Activated CD8-positive, alpha-beta memory T cell treated with anti-CD3 and anti-CD28 coated beads, Interleukin-2, amount 50 U/mL, for 1 hour (primary cell): Measurements from ENCODE around the gene C15orf39.
"Not testable (repeated sequence)": the region's sequence is repeated elsewhere in the genome, so short reads cannot be mapped to it uniquely, and the experiment has no call there.

Experiments used
- DNase-seq: peaks from one replicate; pipeline ENCODE4 v3.0.0-alpha.2; 2020; ENCODE audit errors: extremely low read depth

Gene C15orf39

DNA sequence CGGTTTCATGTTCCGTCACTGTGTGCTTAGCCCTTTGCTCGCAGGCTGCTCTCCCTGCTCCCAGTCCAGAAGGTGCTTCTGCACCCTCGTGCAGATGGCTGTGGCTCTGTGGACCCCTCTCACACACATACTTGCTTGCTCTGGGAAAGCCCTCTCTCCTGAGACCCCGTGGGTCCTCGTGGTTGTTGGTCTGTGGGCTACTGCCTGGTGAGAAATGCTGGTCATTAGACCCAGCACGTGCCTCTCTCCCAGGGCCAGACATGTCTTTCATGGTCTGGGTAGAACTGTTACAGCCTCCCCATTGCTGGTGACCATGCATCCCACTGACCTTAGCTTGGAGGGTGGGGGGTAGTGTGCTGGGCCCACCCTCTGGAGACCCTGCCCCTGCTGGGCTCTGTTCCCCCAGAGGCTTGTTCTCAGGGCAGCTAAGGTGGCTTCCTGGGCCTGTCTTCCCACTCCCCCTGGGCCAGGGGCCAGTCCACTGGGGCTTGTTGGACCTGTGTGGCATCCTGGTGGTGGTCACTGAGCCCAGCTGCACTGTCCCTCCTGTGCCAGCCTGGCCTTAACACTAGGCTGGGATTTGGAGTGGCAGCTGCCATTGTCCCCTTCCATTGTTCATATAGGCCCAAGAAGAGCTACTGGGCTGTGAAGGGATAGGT, 10.6 kb downstream of the C15orf39 start:
- no peak for DNase-seq

DNA sequence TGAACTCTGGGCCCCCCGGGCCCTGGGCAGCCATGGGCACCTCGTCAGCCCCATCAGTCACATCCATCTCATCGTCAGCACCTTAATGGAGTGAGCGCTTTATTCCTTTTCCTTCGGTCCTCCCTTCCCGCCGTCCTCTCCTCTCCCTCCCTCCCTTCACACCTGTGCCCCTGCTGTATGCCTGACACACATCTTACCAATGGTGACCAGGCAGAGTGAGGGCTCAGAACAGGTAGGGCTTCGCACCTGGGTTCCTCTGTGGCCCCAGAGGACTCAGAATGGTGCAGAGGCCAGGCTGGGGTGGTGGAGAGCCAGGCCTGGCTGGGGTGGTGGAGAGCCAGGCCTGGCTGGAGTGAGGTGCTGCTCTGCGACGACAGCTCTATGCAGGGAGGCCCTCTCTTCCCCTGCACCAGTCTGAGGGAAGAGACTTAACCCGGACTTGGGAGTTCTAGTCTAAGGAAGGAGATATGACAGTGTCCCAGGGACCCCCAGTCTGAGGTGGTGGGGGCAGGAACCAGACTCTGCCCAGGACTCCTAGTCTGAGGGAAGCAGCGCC, 11.6 kb downstream of the C15orf39 start:
- DNase-seq: no peak

DNA sequence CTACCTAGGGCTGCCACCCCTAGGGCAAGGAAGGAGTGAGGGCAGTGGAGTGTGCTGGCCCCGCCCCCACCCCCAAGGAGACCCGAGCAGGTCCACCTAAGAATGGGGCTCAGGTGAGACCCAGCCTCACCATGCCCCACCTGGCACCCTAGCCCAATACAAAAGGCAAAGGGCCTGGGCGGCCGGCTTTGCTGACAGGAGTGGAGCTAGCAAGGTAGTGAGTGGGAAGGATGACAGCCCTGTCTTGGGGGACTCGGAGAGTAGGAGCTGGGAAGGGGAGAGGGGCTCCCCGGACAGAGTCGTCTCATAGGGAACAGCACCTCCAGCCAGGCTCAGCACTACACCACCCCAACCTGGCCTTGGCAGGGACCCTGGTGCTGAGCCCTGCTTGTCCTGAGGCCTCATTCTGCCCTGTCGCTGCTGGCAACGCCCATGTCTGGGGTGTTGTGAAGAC, 12.1 kb downstream of the C15orf39 start:
- no peak for DNase-seq

DNA sequence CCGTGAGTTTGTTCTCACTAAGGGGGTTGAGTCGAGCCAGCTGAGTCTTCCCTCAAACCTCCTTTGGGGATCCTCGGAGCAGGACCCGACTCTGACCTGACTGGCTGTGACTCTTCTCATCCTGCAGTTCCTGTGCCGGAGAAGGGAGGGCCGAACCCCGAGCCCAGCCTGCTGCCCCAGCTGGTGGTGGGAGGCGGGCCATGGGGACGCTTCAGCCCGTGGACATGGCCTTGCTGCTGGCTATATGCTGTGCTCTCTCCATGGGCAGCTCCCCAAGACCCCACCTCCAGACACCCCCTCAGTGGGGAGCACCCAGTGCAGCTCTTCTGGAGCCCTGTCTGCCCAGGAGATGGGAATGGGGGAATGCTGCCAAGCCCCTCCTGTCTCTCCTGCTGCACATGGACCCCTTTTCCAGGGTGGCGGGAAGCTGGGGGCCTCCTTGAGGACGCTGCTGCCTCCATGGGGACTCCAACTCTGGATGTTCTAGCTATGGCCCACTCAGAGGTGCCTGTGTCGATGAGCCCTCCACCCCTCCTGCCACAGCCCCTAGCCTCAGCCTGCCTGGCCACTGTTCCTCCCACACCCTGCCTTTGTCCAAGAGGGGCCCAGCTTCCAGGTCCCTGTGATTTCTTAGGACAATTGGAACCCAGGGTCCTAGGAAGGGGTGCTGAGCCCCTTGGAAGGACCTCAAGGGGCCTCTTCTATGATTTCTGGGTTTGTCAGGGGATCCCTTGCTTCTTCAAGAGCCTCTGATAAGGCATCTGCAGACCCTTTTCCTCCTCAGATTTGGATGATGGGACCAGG, 12.8 kb downstream of the C15orf39 start:
- DNase-seq: no peak

GRCh38 chr15:75215107-75216004, 13.7 kb downstream of the C15orf39 start:
- DNase-seq: no peak

DNA sequence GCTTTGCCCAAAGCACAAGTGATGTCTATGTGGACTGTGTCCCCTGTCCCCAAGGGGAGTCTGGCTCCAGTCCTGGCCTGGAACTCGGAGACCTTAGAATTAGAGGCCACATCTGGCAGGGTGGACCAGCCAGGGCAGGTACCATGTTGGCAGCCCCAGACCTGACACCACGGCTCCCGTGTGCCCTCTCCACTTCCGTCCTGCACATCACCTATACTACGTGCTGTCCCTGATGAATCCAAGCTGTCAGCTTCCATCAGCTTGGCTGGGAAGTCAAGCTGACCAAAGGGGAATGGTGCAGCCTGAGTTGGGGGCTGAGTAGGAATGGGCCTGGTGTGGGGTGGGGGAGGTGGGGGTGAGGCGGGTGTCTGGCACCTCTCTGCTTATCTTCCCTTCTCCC, 15.3 kb downstream of the C15orf39 start:
- DNase-seq: no peak

- DNase-seq: not testable (repeated sequence)
These were observed 15.9 kb downstream of the C15orf39 start for GRCh38 chr15:75217574-75217973.

DNA sequence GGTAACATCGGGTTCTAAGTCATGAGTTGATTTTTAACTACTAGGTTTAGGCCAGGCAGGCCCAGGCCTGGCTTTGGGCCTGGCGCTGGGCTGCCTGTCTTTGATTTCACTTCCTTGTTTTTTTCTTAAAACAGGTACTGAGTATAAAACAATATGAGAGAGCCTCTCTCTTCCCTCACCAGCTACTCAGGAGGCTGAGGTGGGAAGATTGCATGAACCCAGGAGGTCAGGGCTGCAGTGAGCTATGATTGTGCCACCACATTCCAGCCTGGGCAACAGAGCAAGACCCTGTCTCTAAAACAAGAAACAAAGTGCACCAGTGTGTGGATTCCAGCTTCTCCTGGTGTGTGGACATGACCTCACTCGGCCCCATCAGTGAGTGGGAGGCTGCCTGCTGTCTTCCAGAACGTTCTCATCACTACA, 17.8 kb downstream of the C15orf39 start:
- DNase-seq: not testable (repeated sequence)

GRCh38 chr15:75223688-75224087, 22.0 kb downstream of the C15orf39 start:
- no peak for DNase-seq

DNA sequence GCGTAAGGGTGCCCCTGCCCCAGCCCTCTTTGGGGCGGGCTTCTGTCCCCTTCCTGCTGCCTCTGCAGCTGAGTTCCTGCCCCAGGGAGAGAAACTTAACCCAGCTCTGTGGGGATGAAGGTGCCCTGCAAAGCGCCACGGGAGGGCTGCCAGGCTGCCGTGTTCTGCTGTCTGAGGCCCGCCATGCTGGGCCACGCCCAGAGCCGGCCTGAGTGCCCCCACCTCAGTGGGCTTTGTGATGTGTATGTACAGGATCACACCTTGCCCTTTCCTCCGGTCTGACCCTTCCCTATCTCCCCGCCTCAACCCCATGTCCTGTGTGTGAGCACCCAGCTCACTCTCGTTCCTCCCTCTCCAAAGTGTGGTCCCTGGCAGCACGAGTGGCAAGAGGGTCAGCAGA, 22.6 kb downstream of the C15orf39 start:
- DNase-seq: no peak

GRCh38 chr15:75225102-75225836, 23.6 kb downstream of the C15orf39 start:
- DNase-seq: not testable (repeated sequence)

DNA sequence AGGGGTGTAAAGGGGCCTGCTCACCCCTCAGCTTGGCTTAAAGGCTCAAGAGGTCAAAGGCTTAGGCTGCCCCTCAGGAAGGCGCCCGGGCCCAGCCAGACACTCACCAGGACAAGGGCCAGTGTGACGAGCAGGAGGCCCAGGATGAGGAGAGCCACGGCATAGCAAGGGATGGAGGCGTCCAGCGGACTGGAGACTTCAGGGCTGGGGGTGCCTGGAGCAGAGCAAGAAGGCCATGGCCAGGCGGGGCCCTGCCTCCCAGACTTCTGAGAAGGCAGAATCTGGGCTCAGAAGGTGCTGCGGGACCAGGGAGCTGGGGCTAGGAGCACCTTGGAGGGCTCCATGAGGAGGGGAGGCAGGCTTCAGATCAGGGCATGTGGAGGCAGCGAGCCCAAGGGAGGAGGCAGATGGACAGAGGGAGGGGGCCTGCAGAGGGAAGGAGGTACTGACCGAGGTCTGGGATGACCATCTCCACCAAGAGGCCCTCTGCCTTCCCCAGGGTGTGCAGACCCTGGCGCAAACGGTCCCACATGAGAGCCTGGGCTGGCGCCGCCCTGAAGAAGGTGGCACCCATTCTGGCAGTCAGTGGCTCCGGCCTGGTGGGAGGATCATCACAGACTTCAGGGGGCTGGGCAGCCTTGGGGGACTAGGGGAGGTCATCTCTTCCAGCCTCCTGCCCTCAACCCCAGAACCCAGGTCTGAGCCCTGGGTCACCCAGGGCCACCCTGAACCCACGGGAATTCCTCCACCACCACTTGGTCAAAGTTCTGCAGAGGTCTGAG, 24.5 kb downstream of the C15orf39 start:
- no peak for DNase-seq

DNA sequence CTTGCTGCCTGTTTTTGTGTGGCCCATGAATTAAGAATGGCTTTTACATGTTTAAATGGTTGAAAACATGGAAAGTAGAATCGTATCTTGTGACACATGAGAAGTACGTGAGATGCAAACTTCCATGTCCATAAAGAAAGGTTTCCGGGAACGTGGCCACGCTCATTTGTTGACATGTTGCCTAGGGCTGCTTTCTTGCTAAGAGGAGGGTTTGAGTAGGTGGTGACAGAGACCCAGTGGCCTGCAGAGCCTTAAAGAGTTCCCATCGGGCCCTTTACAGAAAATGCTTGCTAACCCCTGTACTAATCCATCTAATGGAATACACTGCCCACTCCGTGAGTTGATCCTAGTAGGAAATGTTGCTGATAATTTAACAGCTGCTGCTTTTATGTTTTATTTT, 25.4 kb downstream of the C15orf39 start:
- DNase-seq: not testable (repeated sequence)

DNA sequence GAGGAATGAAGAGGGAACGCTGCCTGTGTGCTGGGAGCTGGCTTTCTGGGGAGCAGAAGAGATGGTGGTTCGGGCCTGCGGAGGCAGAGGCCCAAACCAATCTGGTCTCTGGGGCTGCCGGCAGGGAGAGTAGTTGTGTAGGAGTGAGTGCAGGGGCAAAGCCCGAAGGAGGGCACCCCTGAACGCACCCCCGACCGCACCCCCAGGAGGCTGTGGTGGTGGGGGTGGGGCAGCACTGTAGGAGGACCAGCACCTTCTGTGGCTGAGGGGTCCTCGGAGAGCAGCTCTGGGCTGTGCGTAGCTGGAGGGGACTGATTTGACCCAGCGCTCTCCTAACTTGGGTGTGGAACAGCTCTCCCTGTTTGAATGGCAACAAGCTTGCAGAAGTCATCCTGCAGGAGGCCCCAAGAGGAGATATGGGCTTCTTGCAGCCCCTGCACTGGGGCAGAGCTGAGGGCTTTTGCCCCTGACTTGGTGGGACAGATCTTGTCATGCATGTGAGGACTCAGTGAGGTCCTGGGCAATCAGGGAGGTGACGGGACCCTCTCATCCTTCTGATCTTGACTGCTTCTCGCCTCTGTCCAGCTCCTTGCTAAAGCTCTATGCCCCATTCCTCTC, 26.1 kb downstream of the C15orf39 start:
- DNase-seq: no peak

DNA sequence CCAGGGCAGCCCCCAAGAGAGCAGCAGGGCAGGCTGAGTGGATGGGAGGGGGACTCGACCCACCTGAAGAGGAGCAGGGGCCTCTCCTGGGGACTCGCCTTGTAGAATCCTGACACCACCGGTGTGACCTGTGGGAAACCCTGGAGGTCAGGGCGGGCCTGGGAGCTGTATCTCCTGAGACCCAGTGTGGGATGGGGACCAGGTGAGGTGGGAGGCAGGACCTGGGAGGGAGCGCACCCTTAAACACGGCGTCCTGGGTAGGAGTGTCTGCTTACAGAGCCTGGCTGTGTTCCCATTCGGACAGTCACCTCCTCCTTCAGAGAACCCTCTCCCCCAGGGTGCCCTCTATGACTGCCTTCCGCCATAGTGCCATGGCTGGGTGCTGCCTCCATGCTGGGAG, 27.1 kb downstream of the C15orf39 start:
- DNase-seq: no peak

DNA sequence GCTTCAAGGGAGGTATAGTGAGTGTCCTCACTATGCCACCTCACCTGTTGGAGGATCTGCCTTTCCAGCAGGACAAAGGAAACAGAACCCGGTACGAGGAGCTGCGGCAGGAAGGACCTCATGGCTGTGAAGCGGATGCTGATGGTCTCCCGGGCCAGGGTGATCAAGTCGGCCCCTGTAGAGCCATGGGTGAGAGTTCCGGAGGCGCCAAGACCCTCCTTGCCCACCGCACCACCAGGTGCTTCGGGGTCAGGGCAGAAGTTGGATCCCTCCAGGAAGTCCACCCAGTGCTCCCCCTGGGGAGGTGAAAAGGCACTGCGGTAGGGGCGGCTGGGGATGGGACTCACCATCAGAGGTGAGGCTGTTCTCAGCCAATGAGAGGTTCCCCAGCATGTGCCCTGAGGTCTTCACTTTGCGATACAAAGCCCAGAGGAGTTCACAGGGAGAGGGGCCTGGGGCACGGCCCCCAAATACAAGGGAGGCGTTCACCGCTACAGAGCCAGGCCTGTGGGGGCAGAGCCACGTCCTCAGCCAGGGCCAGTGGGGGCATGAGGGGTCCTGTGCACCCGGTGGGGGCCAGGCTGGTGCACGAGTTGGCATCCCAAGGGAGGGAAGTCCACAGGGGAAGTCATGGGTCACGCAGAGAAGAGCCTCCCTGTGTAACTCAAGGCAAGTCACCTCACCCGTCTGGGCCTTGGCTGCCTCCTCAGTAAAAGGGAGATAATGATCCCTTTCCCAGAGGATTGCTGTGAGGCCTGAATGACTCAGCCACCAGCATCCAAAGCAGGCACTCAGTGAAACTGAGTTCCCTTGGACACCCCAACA, 27.7 kb downstream of the C15orf39 start:
- no peak for DNase-seq

DNA sequence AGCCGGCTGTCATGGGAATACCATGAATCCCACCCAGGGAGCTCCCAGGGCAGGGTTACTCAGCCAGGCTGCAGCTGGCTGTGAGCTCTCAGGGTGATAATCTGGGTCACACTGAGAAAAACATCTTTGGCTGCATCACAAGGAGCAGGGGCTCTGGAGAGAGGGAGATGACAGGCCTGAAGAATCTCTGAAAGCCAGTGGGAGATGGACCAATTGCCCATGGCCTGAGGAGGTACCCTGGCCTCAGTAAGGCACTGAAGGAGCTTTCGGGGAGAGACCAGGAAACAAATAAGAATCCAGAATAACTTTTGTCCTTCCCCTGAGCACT, 28.3 kb downstream of the C15orf39 start:
- no peak for DNase-seq

DNA sequence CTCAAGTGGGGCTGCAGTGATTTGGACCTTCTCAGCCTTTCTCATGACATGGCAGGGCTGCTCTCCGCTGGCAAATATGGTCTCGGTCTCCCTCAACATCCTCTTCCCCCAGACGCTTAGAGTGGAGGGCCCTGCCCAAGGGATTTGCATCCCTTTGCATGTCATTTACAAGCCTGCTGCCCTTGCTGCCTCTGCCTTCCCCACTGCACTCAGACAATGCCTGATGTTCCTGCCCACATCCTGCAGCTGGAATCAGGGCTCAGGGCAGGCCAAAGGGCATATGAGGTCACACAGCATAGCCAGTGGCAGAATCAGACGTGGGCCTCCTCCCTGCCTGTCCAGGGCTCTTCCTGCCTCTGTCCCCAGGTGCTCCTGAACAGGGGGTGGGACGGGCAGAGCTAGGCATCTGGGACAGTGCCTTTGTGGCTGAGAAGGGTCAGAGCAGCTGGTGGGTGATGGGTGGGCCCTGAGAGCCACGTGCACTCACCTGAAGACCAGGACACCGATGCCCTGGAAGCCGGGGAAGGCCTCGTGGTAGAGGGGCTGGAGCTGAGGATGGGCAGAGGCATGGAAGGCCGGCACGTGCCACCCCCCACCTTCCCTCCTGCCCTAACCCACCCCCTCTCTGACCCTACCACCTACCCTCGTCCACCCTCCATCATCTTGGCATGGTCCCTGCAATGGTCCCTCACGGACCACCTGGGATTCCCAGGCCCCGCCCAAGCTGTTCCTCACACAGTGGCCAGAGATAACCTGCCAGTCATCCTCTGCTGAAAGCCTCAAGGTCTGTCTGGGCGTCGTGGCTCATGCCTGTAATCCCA, 29.1 kb downstream of the C15orf39 start:
- no peak for DNase-seq
